Endothelial cell of umbilical vein (primary cell): ENCODE measurements around the gene BMP8A. TPM values are rescaled to one million over a fixed set of nuclear protein-coding genes. Genes with fewer than 3 reads are reported as not detected.
"Not testable (repeated sequence)": the region's sequence is repeated elsewhere in the genome, so short reads cannot be mapped to it uniquely, and the experiment has no call there.

ENCODE experiments used
- BruUV-seq: library from RNA; stranded (reverse); fragments of 400-500 nt; replicated peaks from 2 replicates; lab custom pipeline; 2021; lab: Mats Ljungman, UMichigan
- CTCF ChIA-PET: fragments of 300-600, 350-600 bp; sonication (Branson Sonifier 250); formaldehyde crosslinking; loops from one replicate; lab custom pipeline; 2021; ENCODE audit warnings: antibody characterized with exemption, inconsistent platforms; lab: Charles Lee
- POLR2A ChIA-PET: fragments of 300-600, 350-600 bp; sonication (Branson Sonifier 250); formaldehyde crosslinking; loops from one replicate; lab custom pipeline; 2021; ENCODE audit warnings: antibody characterized with exemption, inconsistent platforms; lab: Charles Lee
- DNase-seq: peaks from one replicate; pipeline ENCODE4 v3.0.0-alpha.2; 2011; ENCODE audit warnings: low read depth, low spot score
- FAIRE-seq: peaks from 2 replicates; lab custom pipeline; 2011; peaks lifted over from hg19 to GRCh38; lab: Jason Lieb, UNC
- H2AFZ ChIP-seq: 2 replicates; pipeline ENCODE4 v1.6.0; 2012; ENCODE audit warnings: low read depth, low read length, control low read depth, inconsistent platforms
- H3K27ac ChIP-seq: 2 replicates; pipeline ENCODE4 v1.5.1; 2011; ENCODE audit warnings: low read depth, mild to moderate bottlenecking, control low read depth, low read length, moderate library complexity; ENCODE audit not compliant: insufficient read depth
- H3K27me3 ChIP-seq, 2 experiments: 2 replicates each; pipeline versions ENCODE4 v1.6.0 to v1.6.1; 2011; ENCODE audit warnings: low read length in 2 of 2, mixed read lengths in 1 of 2; ENCODE audit not compliant: control insufficient read depth in 2 of 2, insufficient read depth in 2 of 2
- H3K36me3 ChIP-seq, 2 experiments: 2 replicates in 1 of 2; 3 replicates in 1 of 2; pipeline ENCODE4 v1.5.1; 2011; ENCODE audit warnings: low read length in 2 of 2, mild to moderate bottlenecking in 1 of 2, moderate library complexity in 1 of 2; ENCODE audit not compliant: control insufficient read depth in 2 of 2, insufficient read depth in 2 of 2; ENCODE audit errors: extremely low read depth in 1 of 2
- H3K4me1 ChIP-seq: 3 replicates; pipeline ENCODE4 v1.5.1; 2011; ENCODE audit warnings: mild to moderate bottlenecking, low read length; ENCODE audit not compliant: control insufficient read depth, insufficient read depth; ENCODE audit errors: extremely low read depth
- H3K4me2 ChIP-seq: 2 replicates; pipeline ENCODE4 v1.6.1; 2011; ENCODE audit warnings: low read length, control low read depth, mixed read lengths; ENCODE audit not compliant: insufficient read depth
- H3K4me3 ChIP-seq, 3 experiments: fragments of 200-600 bp in 1 of 3; sonication (generic), shearing (Covaris generic) in 1 of 3; replicated peaks in 1 of 3; 2 replicates each; pipeline ENCODE4 v1.5.1; 2011 to 2016; ENCODE audit warnings: control low read depth in 3 of 3, low read length in 3 of 3, mild to moderate bottlenecking in 2 of 3, inconsistent platforms in 1 of 3, low read depth in 1 of 3, moderate library complexity in 1 of 3; ENCODE audit not compliant: insufficient read depth in 1 of 3
- H3K79me2 ChIP-seq: 2 replicates; pipeline ENCODE4 v1.6.0; 2012; ENCODE audit warnings: low read length, inconsistent platforms; ENCODE audit not compliant: control insufficient read depth, insufficient read depth
- H3K9ac ChIP-seq: replicated peaks from 2 replicates; pipeline ENCODE3; 2011; ENCODE audit warnings: low read length, control low read depth; ENCODE audit not compliant: insufficient read depth; ENCODE audit errors: extremely low read depth
- H3K9me1 ChIP-seq: replicated peaks from 3 replicates; pipeline ENCODE4 v1.6.0; 2011; ENCODE audit warnings: mild to moderate bottlenecking, low read length; ENCODE audit not compliant: control insufficient read depth, insufficient read depth; ENCODE audit errors: extremely low read depth
- H3K9me3 ChIP-seq: replicated peaks from 2 replicates; pipeline ENCODE4 v1.5.1; 2012; ENCODE audit warnings: low read length, inconsistent platforms; ENCODE audit not compliant: control insufficient read depth, insufficient read depth
- H4K20me1 ChIP-seq: replicated peaks from 2 replicates; pipeline ENCODE3; 2011; ENCODE audit warnings: mild to moderate bottlenecking, low read length; ENCODE audit not compliant: control insufficient read depth, insufficient read depth; ENCODE audit errors: extremely low read depth
- CTCF ChIP-seq, 2 donors: IDR thresholded peaks; 1 replicate in 1 of 2; 2 replicates in 1 of 2; pipeline ENCODE4 v1.5.1; 2011; ENCODE audit warnings: low read length in 2 of 2, mild to moderate bottlenecking in 2 of 2, moderate library complexity in 2 of 2, control low read depth in 1 of 2, inconsistent platforms in 1 of 2, low read depth in 1 of 2; ENCODE audit not compliant: insufficient read depth in 1 of 2; ENCODE audit errors: extremely low read depth in 1 of 2
- EZH2 ChIP-seq: IDR thresholded peaks from 2 replicates; pipeline ENCODE4 v1.6.1; 2012; ENCODE audit warnings: borderline replicate concordance, low read depth, mild to moderate bottlenecking, moderate library complexity, low read length, inconsistent platforms; ENCODE audit not compliant: severe bottlenecking
- FOS ChIP-seq: IDR thresholded peaks from 2 replicates; pipeline ENCODE4 v1.6.1; 2011; ENCODE audit warnings: mild to moderate bottlenecking, low read length, moderate library complexity, borderline replicate concordance; ENCODE audit not compliant: insufficient read depth
- GATA2 ChIP-seq: IDR thresholded peaks from 2 replicates; pipeline ENCODE4 v1.7.0; 2011; ENCODE audit warnings: low read depth, mild to moderate bottlenecking, moderate library complexity, mixed read lengths, low read length; ENCODE audit not compliant: insufficient read length, insufficient read depth
- JUN ChIP-seq: IDR thresholded peaks from 2 replicates; pipeline ENCODE4 v1.6.1; 2011; ENCODE audit warnings: borderline replicate concordance, low read depth; ENCODE audit not compliant: insufficient read length, insufficient read depth
- MAX ChIP-seq: IDR thresholded peaks from 2 replicates; pipeline ENCODE4 v1.6.1; 2011; ENCODE audit not compliant: insufficient read depth, insufficient read length
- MYC ChIP-seq: IDR thresholded peaks from one replicate; pipeline ENCODE4 v1.6.1; 2011; ENCODE audit warnings: mild to moderate bottlenecking, low read depth, low read length
- POLR2A ChIP-seq: IDR thresholded peaks from 2 replicates; pipeline ENCODE4 v1.6.1; 2012; ENCODE audit warnings: low read depth, mild to moderate bottlenecking, control low read depth, low read length
- POLR2AphosphoS5 ChIP-seq: IDR thresholded peaks from 2 replicates; pipeline ENCODE4 v1.6.1; 2012; ENCODE audit warnings: low read depth, mild to moderate bottlenecking, control low read depth, low read length, moderate library complexity; ENCODE audit not compliant: insufficient read depth
- dilution Hi-C: fragments of 300-500 bp; cut with MboI; formaldehyde crosslinking; loops from one replicate; pipeline ENCODE4 v1.15.0; 2019; ENCODE audit warnings: low sequenced_read_pairs; ENCODE audit not compliant: extremely low pct_ligation_motif_present
- intact Hi-C: fragments of 100-400 bp; cut with micrococcal nuclease; formaldehyde crosslinking; loops from one replicate; pipeline ENCODE4 v1.10.0; 2022
- polyA plus RNA-seq, 4 experiments: library from polyadenylated mRNA; depleted of rRNA in 3 of 4; stranded (reverse) in 3 of 4; unstranded in 1 of 4; fragments of >200 nt; gene quantifications; 2 replicates each; pipeline versions ENCODE4 v1.2.1 to v1.2.3, GENCODE V29; 2011 to 2012; ENCODE audit warnings: missing spikeins in 1 of 4
- total RNA-seq: library from RNA; stranded (reverse); gene quantifications from 2 replicates; pipeline ENCODE4 v1.2.3, GENCODE V29; 2021

Gene BMP8A
- total and polyA plus RNA-seq, 2 donors (not counting 3 experiments of a cell fraction or from before 2014, with no cell fraction given): 0.25 to 0.44 TPM

DNA sequence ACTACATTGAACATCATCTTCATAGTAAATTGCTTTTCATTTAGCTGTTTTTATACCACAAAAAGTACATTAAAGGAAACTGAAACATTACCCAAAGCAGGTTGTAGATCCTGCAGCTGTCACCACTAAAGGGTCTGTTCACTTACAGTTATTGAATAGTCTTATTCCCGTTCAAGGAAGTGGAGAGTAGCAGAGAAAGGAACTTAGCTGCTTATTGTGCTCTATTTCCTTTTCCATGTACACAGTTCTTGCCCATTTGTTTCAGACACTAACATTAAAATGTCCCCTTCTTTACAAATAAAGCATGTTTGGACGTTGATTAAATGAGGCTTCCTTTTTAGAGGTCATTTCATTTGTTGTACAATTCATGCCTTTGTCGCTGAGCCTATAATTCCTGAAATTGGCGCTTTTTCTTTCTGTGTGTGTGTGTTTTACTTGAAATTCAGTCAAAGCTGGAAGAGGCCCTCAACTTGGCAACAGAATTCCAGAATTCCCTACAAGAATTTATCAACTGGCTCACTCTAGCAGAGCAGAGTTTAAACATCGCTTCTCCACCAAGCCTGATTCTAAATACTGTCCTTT, 44.4 kb upstream of the BMP8A start:
- peaks cover 21% of the 10 kb centered on the region for H3K4me1 ChIP-seq
- no peak overlapping the region for H3K4me2 ChIP-seq
- no peak for TF ChIP-seq EZH2
- TF ChIP-seq MAX: no peak
- no peak for TF ChIP-seq POLR2A
- no peak for TF ChIP-seq FOS
- TF ChIP-seq POLR2AphosphoS5: no peak
- TF ChIP-seq CTCF (IDR thresholded peaks at IDR 0.05; ENCODE audit: extremely low read depth in 1 of 2, insufficient read depth in 1 of 2, low read depth in 1 of 2, low read length in 2 of 2): no peak
- no peak for TF ChIP-seq MYC
- TF ChIP-seq GATA2: no peak
- no peak for TF ChIP-seq JUN
- intact Hi-C loops: no loop called here
- no peaks in the 10 kb centered on the region for H3K9me1 ChIP-seq
- BruUV-seq: no TSS peak
- H3K27ac ChIP-seq: no peak overlapping the region
- DNase-seq (no peak), FAIRE-seq (no peak)
- CTCF ChIA-PET: interaction anchor here (0.8 to 1.6 kb wide), 6 partner anchors 14 to 348 kb away, joined by 3 to 6 read pairs (median 4); no protein-coding TSS in a partner anchor
- dilution Hi-C loops: no loop called here
- H3K36me3 ChIP-seq: peaks cover 53 to 55% of the 10 kb centered on the region in 2 experiments
- H3K9me3 ChIP-seq: no peaks in the 10 kb centered on the region
- H3K79me2 ChIP-seq: peaks cover 13% of the 10 kb centered on the region
- no peaks in the 10 kb centered on the region for H4K20me1 ChIP-seq
- no peak overlapping the region for H3K4me3 ChIP-seq
- H2AFZ ChIP-seq: no peak overlapping the region
- H3K9ac ChIP-seq: no peak overlapping the region
- POLR2A ChIA-PET: no interaction called here
- H3K27me3 ChIP-seq: no peaks in the 10 kb centered on the region

- BruUV-seq, H4K20me1 ChIP-seq, intact Hi-C loops, H3K27ac ChIP-seq, H3K4me2 ChIP-seq, dilution Hi-C loops, FAIRE-seq, DNase-seq, H3K9me3 ChIP-seq, POLR2A ChIA-PET, H3K9me1 ChIP-seq, H2AFZ ChIP-seq, H3K4me3 ChIP-seq, H3K27me3 ChIP-seq, H3K9ac ChIP-seq: not testable (repeated sequence)
- Histone ChIP-seq H3K79me2 (peaks cover 12% of the 10 kb centered on the region), H3K4me1 (peaks cover 32% of the 10 kb centered on the region), H3K36me3 (peaks cover 53 to 55% of the 10 kb centered on the region in 2 experiments)
- CTCF ChIA-PET: interaction anchor here (1.2 to 2.1 kb wide), 2 partner anchors 39 to 89 kb away, joined by 5 read pairs; no protein-coding TSS in a partner anchor
Measured at GRCh38 chr1:39450041-39450440, 41.4 kb upstream of the BMP8A start.
